Activated CD4-positive, alpha-beta T cell treated with anti-CD3 and anti-CD28 coated beads for 36 hours (primary cell): ENCODE data around the gene DENND1B. TPM values are rescaled to one million over a fixed set of nuclear protein-coding genes. Genes with fewer than 3 reads are reported as not detected.

ENCODE experiments used
- ATAC-seq: fragments of 200-7000 bp; cut with Tn5 transposase; one replicate; pipeline ENCODE4 v1.10.0; 2021; ENCODE audit warnings: mild to moderate bottlenecking, moderate library complexity
- CTCF ChIA-PET: fragments of 350-600 bp; sonication (Branson Sonifier 250); formaldehyde crosslinking; loops from one replicate; lab custom pipeline; 2021; ENCODE audit warnings: antibody characterized with exemption; lab: Charles Lee
- POLR2A ChIA-PET: fragments of 350-600 bp; sonication (Branson Sonifier 250); formaldehyde crosslinking; loops from one replicate; lab custom pipeline; 2021; ENCODE audit warnings: antibody characterized with exemption, inconsistent platforms; lab: Charles Lee
- DNase-seq: peaks from one replicate; pipeline ENCODE4 v3.0.0-alpha.2; 2020
- H3K27ac Mint-ChIP-seq: one replicate; pipeline ENCODE4 v1.8.0; 2021; ENCODE audit warnings: mixed read lengths
- H3K27me3 Mint-ChIP-seq: one replicate; pipeline ENCODE4 v1.8.0; 2021; ENCODE audit warnings: mixed read lengths
- H3K36me3 Mint-ChIP-seq: one replicate; pipeline ENCODE4 v1.8.0; 2021; ENCODE audit warnings: low read depth, mixed read lengths
- H3K4me1 Mint-ChIP-seq: one replicate; pipeline ENCODE4 v1.8.0; 2021; ENCODE audit warnings: mixed read lengths
- H3K4me3 Mint-ChIP-seq: one replicate; pipeline ENCODE4 v1.8.0; 2021; ENCODE audit warnings: mild to moderate bottlenecking, moderate library complexity, mixed read lengths
- H3K9me3 Mint-ChIP-seq: one replicate; pipeline ENCODE4 v1.8.0; 2021; ENCODE audit warnings: low read depth, mixed read lengths
- intact Hi-C, 2 experiments: fragments of 100-400 bp; cut with DNase I in 1 of 2; cut with micrococcal nuclease in 1 of 2; formaldehyde crosslinking; loops; one replicate each; pipeline versions ENCODE4 v1.14.2 to v1.15.1; 2022 to 2024; cut with DNase I, micrococcal nuclease
- total RNA-seq, 2 experiments: library from RNA; stranded (reverse); gene quantifications; one replicate each; pipeline ENCODE4 v1.2.3, GENCODE V29; 2021

The DENND1B gene
- total RNA-seq, 2 experiments from 2014 or later = 9.6 to 12.6 TPM

DNA sequence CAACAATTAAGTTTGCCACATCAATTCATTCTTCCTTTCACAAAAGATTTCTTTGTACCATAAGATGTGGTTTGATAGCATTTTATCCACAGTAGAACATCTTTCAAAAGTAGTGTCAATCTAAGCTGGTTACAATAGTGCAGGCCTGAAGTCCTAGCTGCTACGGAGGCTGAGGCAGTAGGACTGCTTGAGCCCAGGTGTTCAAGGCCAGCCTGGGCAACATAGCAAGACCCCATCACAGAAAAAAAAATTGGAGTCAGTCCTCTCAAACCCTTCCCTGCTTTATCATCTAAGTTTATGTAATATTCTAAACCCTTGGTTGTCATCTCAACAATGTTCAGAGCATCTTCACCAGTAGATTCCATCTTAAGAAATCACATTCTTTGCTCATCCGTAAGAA is 31.7 kb downstream of the DENND1B start:
- Mint-ChIP-seq H3K4me3 (no peak overlapping the region), H3K9me3 (peaks cover 6% of the 10 kb centered on the region), H3K27me3 (no peaks in the 10 kb centered on the region), H3K4me1 (peaks cover 59% of the 10 kb centered on the region), H3K36me3 (peaks cover 12% of the 10 kb centered on the region), H3K27ac (no peak overlapping the region)
- ChIA-PET CTCF (interaction anchor here (1.4 kb wide), 1 partner anchor 20 kb away, joined by 3 read pairs; no protein-coding TSS in a partner anchor), POLR2A (no interaction called here)
- intact Hi-C loops = no loop called here
- ATAC-seq (no peak), DNase-seq (no peak)

- ATAC-seq (no peak), DNase-seq (no peak)
- Mint-ChIP-seq H3K4me1 (peaks cover 59% of the 10 kb centered on the region), H3K27ac (no peak overlapping the region), H3K4me3 (no peak overlapping the region), H3K36me3 (no peaks in the 10 kb centered on the region), H3K27me3 (no peaks in the 10 kb centered on the region), H3K9me3 (no peaks in the 10 kb centered on the region)
- intact Hi-C loops = no loop called here
- POLR2A ChIA-PET = no interaction called here
- CTCF ChIA-PET = interaction anchor here (0.9 kb wide), 1 partner anchor 128 kb away, joined by 3 read pairs; no protein-coding TSS in a partner anchor
These were observed 34.3 kb downstream of the DENND1B start for GRCh38 chr1:197740992-197741391.

- no peak overlapping the region for H3K4me3 Mint-ChIP-seq
- H3K27me3 Mint-ChIP-seq = no peaks in the 10 kb centered on the region
- H3K27ac Mint-ChIP-seq = no peak overlapping the region
- no peaks in the 10 kb centered on the region for H3K9me3 Mint-ChIP-seq
- CTCF ChIA-PET = interaction anchor here (1.0 kb wide), 1 partner anchor 154 kb away, joined by 5 read pairs; no protein-coding TSS in a partner anchor
- H3K4me1 Mint-ChIP-seq = peaks cover 47% of the 10 kb centered on the region
- DNase-seq (no peak), ATAC-seq (no peak)
- peaks cover 5% of the 10 kb centered on the region for H3K36me3 Mint-ChIP-seq
- POLR2A ChIA-PET = no interaction called here
- intact Hi-C loops = no loop called here
These were observed 36.4 kb downstream of the DENND1B start for GRCh38 chr1:197738927-197739326.

DNA sequence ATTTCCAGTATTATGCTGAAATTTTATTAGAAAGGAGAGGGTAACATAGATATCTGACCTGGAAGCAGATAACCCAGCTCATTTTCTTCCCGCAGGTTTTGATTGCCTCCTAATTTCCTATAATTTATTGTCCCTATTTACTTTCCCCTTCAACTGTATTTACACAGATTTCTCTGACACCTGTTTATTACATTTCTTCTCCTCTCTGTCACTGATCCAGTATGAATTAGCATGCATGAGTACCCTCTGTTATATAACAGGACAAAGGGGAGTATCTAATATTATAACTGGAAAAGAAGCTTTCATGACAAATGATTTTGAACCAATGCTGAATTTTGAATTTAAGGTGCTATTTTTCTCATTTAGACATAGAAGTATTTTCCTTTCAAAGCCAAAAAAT is 37.4 kb downstream of the DENND1B start:
- ChIA-PET POLR2A (no interaction called here), CTCF (interaction anchor here (0.5 to 0.7 kb wide), 2 partner anchors 11 to 399 kb away, joined by 3 to 4 read pairs; no protein-coding TSS in a partner anchor)
- no peak for ATAC-seq
- Mint-ChIP-seq H3K27ac (no peak overlapping the region), H3K4me1 (peaks cover 43% of the 10 kb centered on the region), H3K27me3 (no peaks in the 10 kb centered on the region), H3K9me3 (no peaks in the 10 kb centered on the region), H3K4me3 (no peak overlapping the region), H3K36me3 (peaks cover 6% of the 10 kb centered on the region)
- DNase-seq = no peak
- intact Hi-C loops = no loop called here

DNA sequence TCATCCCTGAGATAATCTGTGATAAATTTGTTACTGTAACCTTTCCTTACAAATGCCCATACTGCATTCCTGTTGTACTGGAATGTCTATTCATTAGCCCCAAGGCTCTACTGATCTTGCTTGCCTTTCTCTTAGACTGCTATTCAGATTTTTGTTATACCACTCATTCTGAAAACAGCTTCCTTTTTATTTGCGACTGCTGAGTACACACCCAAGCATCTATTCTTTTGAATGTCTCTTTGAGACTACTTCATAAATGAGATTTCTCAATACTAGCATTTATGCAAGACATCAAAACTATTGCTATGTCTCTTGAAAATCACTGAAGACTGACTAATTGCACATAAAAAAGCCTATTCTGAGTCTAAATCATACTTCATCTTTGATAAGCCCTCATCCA is 38.6 kb downstream of the DENND1B start:
- DNase-seq (no peak), ATAC-seq (no peak)
- Mint-ChIP-seq H3K4me3 (no peak overlapping the region), H3K4me1 (peaks cover 44% of the 10 kb centered on the region), H3K27ac (no peak overlapping the region), H3K9me3 (no peaks in the 10 kb centered on the region), H3K27me3 (no peaks in the 10 kb centered on the region), H3K36me3 (peaks cover 13% of the 10 kb centered on the region)
- intact Hi-C loops = no loop called here
- ChIA-PET CTCF (interaction anchor here (0.5 to 1.6 kb wide), 2 partner anchors 8 to 38 kb away, joined by 3 to 4 read pairs; no protein-coding TSS in a partner anchor), POLR2A (interaction anchor here (0.7 kb wide), 1 partner anchor 185 kb away, joined by 6 read pairs; no protein-coding TSS in a partner anchor)

DNA sequence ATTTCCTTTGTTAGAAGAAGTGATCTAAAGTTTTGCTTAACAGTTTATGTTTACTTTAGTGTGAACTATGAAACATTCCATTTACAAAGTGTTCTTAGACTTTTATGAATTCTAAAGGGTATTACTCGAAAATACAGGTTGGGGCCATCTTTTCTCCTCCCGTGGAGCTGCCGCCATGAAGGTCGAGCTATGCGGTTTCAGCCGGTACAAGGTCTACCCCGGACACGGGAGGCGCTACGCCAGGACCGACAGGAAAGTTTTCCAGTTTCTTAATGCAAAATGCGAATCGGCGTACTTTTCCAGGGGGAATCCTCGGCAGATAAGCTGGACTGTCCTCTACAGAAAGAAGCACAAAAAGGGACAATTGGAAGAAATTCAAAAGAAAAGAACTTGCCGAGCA is 39.8 kb downstream of the DENND1B start:
- H3K27ac Mint-ChIP-seq = no peak overlapping the region
- peaks cover 13% of the 10 kb centered on the region for H3K36me3 Mint-ChIP-seq
- POLR2A ChIA-PET = no interaction called here
- intact Hi-C loops = no loop called here
- no peaks in the 10 kb centered on the region for H3K9me3 Mint-ChIP-seq
- ATAC-seq = no peak
- peaks cover 39% of the 10 kb centered on the region for H3K4me1 Mint-ChIP-seq
- CTCF ChIA-PET = interaction anchor here (1.6 kb wide), 1 partner anchor 9 kb away, joined by 4 read pairs; no protein-coding TSS in a partner anchor
- H3K27me3 Mint-ChIP-seq = no peaks in the 10 kb centered on the region
- DNase-seq = no peak
- no peak overlapping the region for H3K4me3 Mint-ChIP-seq

DNA sequence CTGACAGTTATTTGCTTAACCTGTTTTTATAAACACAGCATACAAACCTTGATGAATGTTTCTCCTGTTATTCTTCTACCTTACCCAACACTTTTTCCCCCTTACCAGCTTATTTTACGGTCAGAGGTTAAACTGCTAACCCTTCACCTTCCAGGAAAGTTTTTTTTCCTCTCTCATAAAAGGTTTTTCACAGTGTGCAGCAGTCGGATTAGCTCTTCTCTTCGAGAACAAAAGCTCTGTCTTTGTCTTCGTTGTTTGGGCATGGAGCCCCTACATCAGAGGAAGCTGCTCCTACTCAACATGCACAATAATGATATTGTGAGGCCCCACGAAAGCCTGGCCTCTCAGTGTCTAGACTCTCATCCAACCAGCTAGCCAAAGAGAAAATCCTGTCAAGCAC is 42.0 kb downstream of the DENND1B start:
- no peak overlapping the region for H3K27ac Mint-ChIP-seq
- no peak for DNase-seq
- H3K4me3 Mint-ChIP-seq = no peak overlapping the region
- no peaks in the 10 kb centered on the region for H3K27me3 Mint-ChIP-seq
- H3K9me3 Mint-ChIP-seq = peaks cover 7% of the 10 kb centered on the region
- ChIA-PET CTCF (interaction anchor here (0.8 kb wide), 1 partner anchor 52 kb away, joined by 3 read pairs; no protein-coding TSS in a partner anchor), POLR2A (no interaction called here)
- H3K36me3 Mint-ChIP-seq = peaks cover 17% of the 10 kb centered on the region
- H3K4me1 Mint-ChIP-seq = peaks cover 20% of the 10 kb centered on the region
- no peak for ATAC-seq
- intact Hi-C loops = no loop called here

- Mint-ChIP-seq H3K36me3 (peaks cover 24% of the 10 kb centered on the region), H3K9me3 (peaks cover 10% of the 10 kb centered on the region), H3K4me3 (no peak overlapping the region), H3K27me3 (no peaks in the 10 kb centered on the region), H3K27ac (no peak overlapping the region), H3K4me1 (peaks cover 15% of the 10 kb centered on the region)
- intact Hi-C loops = no loop called here
- ChIA-PET CTCF (interaction anchor here (0.6 kb wide), 1 partner anchor 13 kb away, joined by 3 read pairs; no protein-coding TSS in a partner anchor), POLR2A (no interaction called here)
- DNase-seq = no peak
- ATAC-seq = no peak
These were observed 43.1 kb downstream of the DENND1B start for GRCh38 chr1:197732187-197732586.

DNA sequence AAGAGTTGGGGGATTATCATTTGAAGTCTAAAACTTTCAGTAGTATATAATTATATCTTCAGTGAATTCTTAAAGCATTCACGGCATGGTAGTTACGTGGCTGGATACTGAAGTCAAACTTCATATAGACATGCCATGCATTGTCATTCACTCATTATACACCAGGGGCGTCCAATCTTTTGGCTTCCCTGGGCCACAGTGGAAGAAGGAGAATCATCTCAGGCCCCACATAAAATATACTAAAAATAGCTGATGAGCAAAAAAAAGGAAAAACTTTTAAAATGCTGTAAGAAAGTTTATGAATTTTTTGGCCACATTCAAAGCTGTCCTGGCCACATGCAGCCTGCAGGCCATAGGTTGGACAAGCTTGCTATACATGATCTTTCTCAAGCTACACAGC is 43.8 kb downstream of the DENND1B start:
- ATAC-seq = no peak
- intact Hi-C loops = no loop called here
- peaks cover 28% of the 10 kb centered on the region for H3K36me3 Mint-ChIP-seq

GRCh38 chr1:197725976-197726375 is 49.3 kb downstream of the DENND1B start:
- no peak for ATAC-seq

More for the DNA sequence above, 43.8 kb downstream of the DENND1B start:
- DNase-seq = no peak
- POLR2A ChIA-PET = no interaction called here
- CTCF ChIA-PET = interaction anchor here (0.6 kb wide), 1 partner anchor 12 kb away, joined by 3 read pairs; no protein-coding TSS in a partner anchor
- H3K4me1 Mint-ChIP-seq = peaks cover 9% of the 10 kb centered on the region
- no peak overlapping the region for H3K4me3 Mint-ChIP-seq
- no peak overlapping the region for H3K27ac Mint-ChIP-seq
- H3K27me3 Mint-ChIP-seq = no peaks in the 10 kb centered on the region
- peaks cover 10% of the 10 kb centered on the region for H3K9me3 Mint-ChIP-seq

GRCh38 chr1:197725044-197725443 is 50.2 kb downstream of the DENND1B start:
- POLR2A ChIA-PET = no interaction called here
- CTCF ChIA-PET = no interaction called here
- H3K27me3 Mint-ChIP-seq = no peaks in the 10 kb centered on the region
- no peak for DNase-seq
- H3K9me3 Mint-ChIP-seq = peaks cover 26% of the 10 kb centered on the region
- H3K4me1 Mint-ChIP-seq = no peaks in the 10 kb centered on the region
- H3K36me3 Mint-ChIP-seq = peaks cover 27% of the 10 kb centered on the region
- no peak overlapping the region for H3K4me3 Mint-ChIP-seq
- H3K27ac Mint-ChIP-seq = no peak overlapping the region
- no peak for ATAC-seq
- intact Hi-C loops = no loop called here

More at GRCh38 chr1:197725976-197726375, 49.3 kb downstream of the DENND1B start:
- no peak for DNase-seq
- Mint-ChIP-seq H3K4me1 (no peaks in the 10 kb centered on the region), H3K36me3 (peaks cover 27% of the 10 kb centered on the region), H3K9me3 (peaks cover 26% of the 10 kb centered on the region), H3K27ac (no peak overlapping the region), H3K27me3 (no peaks in the 10 kb centered on the region), H3K4me3 (no peak overlapping the region)
- ChIA-PET CTCF (no interaction called here), POLR2A (no interaction called here)
- intact Hi-C loops = no loop called here

DNA sequence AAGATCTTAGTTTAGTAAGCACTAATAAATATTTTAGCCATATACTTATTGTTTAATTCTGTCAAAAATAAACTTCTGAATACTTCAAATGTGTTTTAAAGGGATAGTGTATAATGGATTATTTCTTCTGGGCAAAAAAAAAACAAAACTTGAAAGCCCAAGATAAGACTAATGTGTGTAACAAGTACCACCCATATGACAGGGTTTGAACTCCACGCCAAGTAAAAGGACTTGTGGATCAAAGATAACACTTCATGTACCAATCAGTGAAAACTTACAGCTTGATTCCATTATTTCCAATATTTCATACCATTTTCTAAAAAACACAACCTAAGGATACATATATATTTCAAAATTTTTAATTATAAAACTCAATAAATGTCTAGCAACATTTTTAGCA is 59.5 kb downstream of the DENND1B start:
- Mint-ChIP-seq H3K27me3 (no peaks in the 10 kb centered on the region), H3K9me3 (no peaks in the 10 kb centered on the region), H3K4me3 (no peak overlapping the region), H3K27ac (no peak overlapping the region), H3K36me3 (no peaks in the 10 kb centered on the region), H3K4me1 (peaks cover 13% of the 10 kb centered on the region)
- ATAC-seq (no peak), DNase-seq (no peak)
- POLR2A ChIA-PET = no interaction called here
- CTCF ChIA-PET = interaction anchor here (1.2 kb wide), 1 partner anchor 14 kb away, joined by 4 read pairs; no protein-coding TSS in a partner anchor
- intact Hi-C loops = no loop called here
